ENCODE data around the gene USP15. TPM values are rescaled to one million over a fixed set of nuclear protein-coding genes. Genes with fewer than 3 reads are reported as not detected.

USP15 gene
- total and polyA plus RNA-seq, 2 of the 4 experiments (the other 2 are of a cell fraction), result 28.5 to 49.6 TPM

DNA sequence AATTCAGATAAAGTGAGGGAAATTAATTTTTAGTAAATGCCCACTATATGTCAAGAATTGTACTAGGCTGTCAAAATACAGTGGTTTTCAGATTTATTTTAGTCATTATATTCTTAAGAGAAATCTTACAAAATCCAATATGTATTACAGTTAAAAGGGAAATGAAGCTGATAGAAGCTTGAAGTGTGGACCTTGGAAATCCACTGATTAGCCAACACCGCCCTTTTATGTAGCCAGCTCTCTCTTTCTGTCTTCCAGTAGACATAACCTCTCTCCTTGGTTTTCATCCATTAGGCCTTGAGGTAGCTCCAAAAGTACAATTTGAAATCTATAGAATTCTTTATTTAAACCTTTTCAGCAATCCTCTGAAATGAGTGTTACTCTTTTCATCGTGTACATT is 63.2 kb downstream of the USP15 start:
- Histone ChIP-seq H4K5ac (ENCODE audit: low read depth, low read length) (no peak overlapping the region), H3K4me3 (ENCODE audit: insufficient read depth, low read depth, low read length) (no peak overlapping the region), H3K4ac (ENCODE audit: low read depth, low read length) (no peak overlapping the region), H2AK5ac (ENCODE audit: low read depth, low read length) (no peak overlapping the region), H2BK15ac (ENCODE audit: low read depth, low read length) (no peak overlapping the region), H3K9ac (ENCODE audit: low read depth, low read length) (no peak overlapping the region), H3K27ac (ENCODE audit: insufficient read depth, low read length) (no peak overlapping the region), H3K27me3 (ENCODE audit: control insufficient read depth, insufficient read depth, low read length) (no peaks in the 10 kb centered on the region), H3K4me2 (ENCODE audit: low read depth, low read length) (no peak overlapping the region), H3K14ac (replicated peaks; ENCODE audit: low read depth, low read length) (no peak overlapping the region), H3K23ac (ENCODE audit: low read depth, low read length) (no peak overlapping the region), H3K79me1 (ENCODE audit: low read depth in 1 of 2, low read length in 2 of 2) (peaks cover 0 to 18% of the 10 kb centered on the region in 2 experiments; a peak in 3 of 4 replicates), H3K36me3 (ENCODE audit: control insufficient read depth, insufficient read depth, low read length) (peaks cover 9% of the 10 kb centered on the region), H2BK20ac (ENCODE audit: low read depth, low read length) (no peak overlapping the region), H3K4me1 (ENCODE audit: control insufficient read depth, insufficient read depth, low read length) (no peaks in the 10 kb centered on the region), H2AFZ (replicated peaks; ENCODE audit: low read length, poor library complexity) (no peak overlapping the region), H2AK9ac (replicated peaks; ENCODE audit: low read depth, low read length, poor library complexity) (no peak overlapping the region), H3K18ac (ENCODE audit: low read depth, low read length) (no peak overlapping the region), H4K20me1 (ENCODE audit: insufficient read depth, low read length) (no peaks in the 10 kb centered on the region), H4K8ac (ENCODE audit: low read depth in 2 of 2, low read length in 2 of 2) (no peak overlapping the region), H4K91ac (ENCODE audit: insufficient read depth, low read depth, low read length) (no peak overlapping the region), H2BK120ac (ENCODE audit: low read depth, low read length) (no peak overlapping the region), H3K56ac (ENCODE audit: extremely low read depth, insufficient read depth, low read length) (no peak overlapping the region), H2BK5ac (ENCODE audit: low read depth, low read length, poor library complexity, severe bottlenecking) (no peak overlapping the region), H3K9me3 (ENCODE audit: control insufficient read depth, insufficient read depth, low read length) (no peaks in the 10 kb centered on the region), H3K9me1 (ENCODE audit: insufficient read depth, low read length) (no peaks in the 10 kb centered on the region)
- dilution Hi-C loops (cut with HindIII; ENCODE audit: low sequenced_read_pairs, unreplicated experiment) (no loop called here), intact Hi-C loops (cut with micrococcal nuclease) (loop anchor here (5.0 kb wide), 1 partner anchor 41 kb away; no protein-coding TSS in a partner anchor), in situ Hi-C loops (cut with MboI; ENCODE audit: low sequenced_read_pairs) (no loop called here)
- WGBS, 2 experiments (ENCODE audit: extremely low coverage in 2 of 2, insufficient read length in 1 of 2), result no CpG with 5 or more reads among the region's 2 CpGs
- TF ChIP-seq CEBPB (IDR thresholded peaks at IDR 0.05; ENCODE audit: low read depth, low read length) (no peak), FOS (IDR thresholded peaks at IDR 0.05; ENCODE audit: low read depth, low read length) (no peak), MXI1 (IDR thresholded peaks at IDR 0.05; ENCODE audit: borderline replicate concordance, low read depth, low read length) (no peak), RFX5 (IDR thresholded peaks at IDR 0.05; ENCODE audit: low read depth, low read length) (no peak), RCOR1 (IDR thresholded peaks at IDR 0.05; ENCODE audit: insufficient replicate concordance, low read length) (no peak), RAD21 (IDR thresholded peaks at IDR 0.05; ENCODE audit: low read length) (no peak), SMC3 (IDR thresholded peaks at IDR 0.05; ENCODE audit: low read depth, low read length) (no peak), MAZ (IDR thresholded peaks at IDR 0.05; ENCODE audit: borderline replicate concordance, low read depth, low read length) (no peak), BHLHE40 (IDR thresholded peaks at IDR 0.05; ENCODE audit: low read depth, low read length) (no peak), CHD1 (IDR thresholded peaks at IDR 0.05; ENCODE audit: low read depth, low read length) (no peak), NFE2L2 (IDR thresholded peaks at IDR 0.05; ENCODE audit: low read depth, low read length) (no peak), USF2 (IDR thresholded peaks at IDR 0.05; ENCODE audit: low read depth, low read length) (no peak)
- TF ChIP-seq, protein P1, sequence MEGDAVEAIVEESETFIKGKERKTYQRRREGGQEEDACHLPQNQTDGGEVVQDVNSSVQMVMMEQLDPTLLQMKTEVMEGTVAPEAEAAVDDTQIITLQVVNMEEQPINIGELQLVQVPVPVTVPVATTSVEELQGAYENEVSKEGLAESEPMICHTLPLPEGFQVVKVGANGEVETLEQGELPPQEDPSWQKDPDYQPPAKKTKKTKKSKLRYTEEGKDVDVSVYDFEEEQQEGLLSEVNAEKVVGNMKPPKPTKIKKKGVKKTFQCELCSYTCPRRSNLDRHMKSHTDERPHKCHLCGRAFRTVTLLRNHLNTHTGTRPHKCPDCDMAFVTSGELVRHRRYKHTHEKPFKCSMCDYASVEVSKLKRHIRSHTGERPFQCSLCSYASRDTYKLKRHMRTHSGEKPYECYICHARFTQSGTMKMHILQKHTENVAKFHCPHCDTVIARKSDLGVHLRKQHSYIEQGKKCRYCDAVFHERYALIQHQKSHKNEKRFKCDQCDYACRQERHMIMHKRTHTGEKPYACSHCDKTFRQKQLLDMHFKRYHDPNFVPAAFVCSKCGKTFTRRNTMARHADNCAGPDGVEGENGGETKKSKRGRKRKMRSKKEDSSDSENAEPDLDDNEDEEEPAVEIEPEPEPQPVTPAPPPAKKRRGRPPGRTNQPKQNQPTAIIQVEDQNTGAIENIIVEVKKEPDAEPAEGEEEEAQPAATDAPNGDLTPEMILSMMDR (conservative IDR thresholded peaks at IDR 0.05; ENCODE audit: low read depth, low read length), result no peak
- TF ChIP-seq, protein P2, sequence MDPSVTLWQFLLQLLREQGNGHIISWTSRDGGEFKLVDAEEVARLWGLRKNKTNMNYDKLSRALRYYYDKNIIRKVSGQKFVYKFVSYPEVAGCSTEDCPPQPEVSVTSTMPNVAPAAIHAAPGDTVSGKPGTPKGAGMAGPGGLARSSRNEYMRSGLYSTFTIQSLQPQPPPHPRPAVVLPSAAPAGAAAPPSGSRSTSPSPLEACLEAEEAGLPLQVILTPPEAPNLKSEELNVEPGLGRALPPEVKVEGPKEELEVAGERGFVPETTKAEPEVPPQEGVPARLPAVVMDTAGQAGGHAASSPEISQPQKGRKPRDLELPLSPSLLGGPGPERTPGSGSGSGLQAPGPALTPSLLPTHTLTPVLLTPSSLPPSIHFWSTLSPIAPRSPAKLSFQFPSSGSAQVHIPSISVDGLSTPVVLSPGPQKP (IDR thresholded peaks at IDR 0.05; ENCODE audit: borderline replicate concordance, low read depth, low read length), result no peak
- DNase-seq (no peak), ATAC-seq (ENCODE audit: low read depth) (no peak)
- no TSS peak for BruUV-seq (replicated peaks)
- ChIA-PET POLR2A (ENCODE audit: unreplicated experiment) (no interaction called here), CTCF (no interaction called here)

Data from IMR-90 (cell line).